NCI-H345 treated with DMSO at 0.1 percent for 48 hours (cell line): ENCODE data around the gene RUFY2.
"Not testable (repeated sequence)": the region's sequence is repeated elsewhere in the genome, so short reads cannot be mapped to it uniquely, and the experiment has no call there.

ENCODE experiments used
- DNase-seq: peaks from one replicate; lab custom pipeline; 2025; ENCODE audit not compliant: unreplicated experiment; lab: John Stamatoyannopoulos, UW

Gene RUFY2

DNA sequence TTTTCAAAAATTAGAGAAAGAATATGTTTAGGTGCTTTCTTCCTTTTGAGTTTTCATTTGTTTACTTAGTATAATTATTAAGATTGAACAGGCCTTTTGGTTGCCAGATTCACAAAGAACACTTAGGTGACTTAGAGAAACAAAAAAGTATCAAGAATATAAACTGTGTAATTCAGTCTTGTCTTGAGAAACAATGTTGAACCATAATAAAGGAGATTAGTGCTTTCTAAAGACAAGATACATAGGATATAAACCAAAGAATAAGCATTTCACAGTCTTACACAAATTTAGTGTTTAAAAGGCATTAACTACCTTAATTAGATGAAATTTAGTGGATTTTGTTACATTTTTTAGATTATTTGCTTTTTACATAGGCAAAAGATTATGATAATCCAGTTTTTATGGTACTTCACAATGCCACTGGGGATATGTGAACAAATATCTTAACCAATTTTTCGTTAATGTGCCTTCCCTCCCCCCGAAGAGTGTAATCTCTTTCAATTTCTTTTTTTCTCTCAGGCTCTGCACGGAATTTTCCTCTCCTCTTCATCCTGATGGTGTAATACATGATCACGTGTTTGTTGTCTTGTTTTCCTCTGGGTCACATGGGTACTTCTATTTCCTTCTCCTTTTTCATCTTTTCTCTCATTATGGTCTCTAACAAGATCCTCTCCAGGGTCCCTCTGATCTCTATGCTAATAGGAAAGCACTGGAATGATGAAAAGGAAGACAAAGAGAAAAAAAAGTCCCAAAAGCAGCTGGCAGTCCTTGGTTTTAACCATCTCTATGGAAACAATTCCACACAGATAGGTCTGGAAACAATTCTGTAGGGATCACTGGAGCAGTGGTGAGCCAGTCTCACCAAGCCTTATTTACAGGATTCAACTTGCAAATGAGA, 78.9 kb downstream of the RUFY2 start:
- no peak for DNase-seq

DNA sequence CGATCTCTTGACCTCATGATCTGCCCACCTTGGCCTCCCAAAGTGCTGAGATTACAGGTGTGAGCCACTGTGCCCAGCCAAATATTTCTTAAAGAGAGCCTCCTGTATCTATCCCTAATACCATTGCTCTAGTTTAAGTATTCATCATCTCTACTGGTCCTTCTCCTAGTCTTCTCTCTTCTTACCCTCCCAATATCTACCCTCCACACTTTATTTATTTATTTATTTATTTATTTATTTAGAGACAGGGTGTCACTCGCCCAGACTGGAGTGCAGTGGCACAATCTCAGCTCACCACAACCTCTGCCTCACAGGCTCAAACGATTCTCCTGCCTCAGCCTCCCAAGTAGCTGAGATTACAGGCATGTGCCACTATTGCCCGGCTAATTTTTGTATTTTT, 82.7 kb downstream of the RUFY2 start:
- not testable (repeated sequence) for DNase-seq

DNA sequence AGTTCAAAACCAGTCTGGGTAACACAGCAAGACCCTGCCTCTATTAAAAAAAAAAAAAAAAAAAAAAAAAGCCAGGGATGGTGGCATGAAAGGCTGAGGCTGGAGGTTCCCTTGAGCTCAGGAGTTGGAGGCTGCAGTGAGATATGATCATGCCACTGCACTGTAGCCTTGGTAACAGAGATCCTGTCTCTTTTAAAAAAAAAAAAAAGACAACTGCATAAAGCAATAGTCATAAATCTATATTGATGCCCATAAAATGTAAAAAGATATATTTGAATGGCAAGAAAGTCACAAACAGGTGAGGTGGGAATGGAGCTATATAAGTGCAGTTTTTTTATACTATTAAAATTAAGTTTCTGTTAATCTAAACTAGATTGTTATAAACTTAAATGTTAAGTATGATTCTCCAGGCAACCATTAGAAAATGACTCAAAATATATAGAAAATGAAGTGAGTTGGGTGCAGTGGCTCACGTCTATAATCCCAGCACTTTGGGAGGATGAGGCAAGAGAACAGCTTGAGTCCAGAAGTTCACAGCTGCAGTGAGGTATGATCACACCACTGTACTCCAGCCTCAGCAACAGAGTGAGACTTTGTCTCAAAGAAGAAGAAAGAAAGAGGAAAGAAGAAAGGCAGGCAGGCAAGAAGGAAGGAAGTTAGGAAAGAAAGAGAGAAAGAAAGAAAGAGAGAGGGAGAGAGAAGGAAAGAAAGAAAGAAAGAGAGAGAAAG, 88.6 kb downstream of the RUFY2 start:
- DNase-seq = no peak

DNA sequence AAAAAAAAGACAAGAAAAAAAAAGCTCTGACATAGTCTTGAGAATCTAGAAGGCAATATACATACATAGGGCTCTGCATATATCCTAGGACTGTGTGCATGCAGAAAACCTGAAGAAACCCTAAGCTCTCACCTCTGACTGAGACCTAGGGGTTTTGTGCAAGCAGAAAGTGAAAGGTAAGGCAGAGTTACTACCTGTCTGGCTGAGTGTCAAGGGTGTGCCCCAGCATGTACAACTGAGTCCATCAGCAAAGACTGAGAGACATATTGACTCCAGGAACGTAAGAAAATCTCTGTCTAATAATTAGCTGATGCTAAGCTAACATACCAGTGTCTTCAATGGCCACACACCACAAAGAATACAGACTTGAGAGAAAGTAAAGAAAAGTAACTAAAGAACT, 91.5 kb downstream of the RUFY2 start:
- no peak for DNase-seq

DNA sequence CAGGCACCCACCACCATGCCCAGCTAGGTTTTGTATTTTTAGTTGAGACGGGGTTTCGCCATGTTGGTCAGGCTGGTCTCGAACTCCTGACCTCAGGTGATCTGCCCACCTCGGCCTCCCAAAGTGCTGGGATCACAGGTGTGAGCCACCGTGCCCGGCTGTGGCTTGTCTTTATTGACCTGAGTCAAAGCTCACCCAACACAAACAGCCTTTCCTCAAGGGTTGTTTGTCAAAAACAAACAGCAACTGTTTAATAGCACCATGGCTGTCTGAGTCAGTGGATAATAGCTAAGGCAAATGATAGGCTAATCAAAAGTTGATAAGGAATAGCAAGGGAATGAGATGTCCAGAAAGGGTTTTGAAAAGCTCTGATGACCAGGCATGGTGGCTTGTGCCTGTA, 92.1 kb downstream of the RUFY2 start:
- not testable (repeated sequence) for DNase-seq

DNA sequence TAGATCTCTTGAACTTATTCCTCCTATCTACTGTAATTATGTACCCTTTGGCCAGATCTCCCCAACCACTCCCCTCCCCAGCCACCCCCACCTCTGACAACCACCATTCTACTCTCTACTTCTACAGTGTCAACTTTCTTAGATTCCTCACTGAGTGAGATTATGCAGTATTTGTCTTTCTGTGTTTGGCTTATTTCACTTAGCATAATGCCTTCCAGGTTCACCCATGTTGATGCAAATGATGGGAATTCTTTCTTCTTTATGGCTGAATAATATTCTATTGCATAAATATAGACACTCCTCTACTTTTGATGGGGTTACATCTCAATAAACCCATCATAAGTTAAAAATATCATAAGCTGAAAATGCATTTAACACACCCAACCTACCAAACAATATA, 96.5 kb downstream of the RUFY2 start:
- DNase-seq = no peak

DNA sequence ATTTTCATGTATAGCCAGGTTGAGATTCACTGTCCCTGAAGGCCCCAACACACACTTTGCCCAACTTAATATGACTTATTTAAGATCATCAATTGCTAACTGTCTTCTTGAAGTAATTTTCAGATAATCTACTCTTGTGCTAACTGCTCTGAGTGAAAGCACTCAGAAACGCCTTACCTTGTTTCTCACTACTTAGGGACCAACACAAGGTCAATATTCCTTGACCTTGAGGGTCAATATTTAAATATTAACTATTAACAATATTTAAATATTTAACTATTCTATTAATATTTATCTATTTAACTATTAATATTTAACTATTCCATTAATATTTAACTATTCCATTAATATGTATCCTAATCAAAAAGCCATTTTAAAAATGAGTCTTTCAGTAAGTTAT, 101.2 kb downstream of the RUFY2 start:
- DNase-seq = no peak

DNA sequence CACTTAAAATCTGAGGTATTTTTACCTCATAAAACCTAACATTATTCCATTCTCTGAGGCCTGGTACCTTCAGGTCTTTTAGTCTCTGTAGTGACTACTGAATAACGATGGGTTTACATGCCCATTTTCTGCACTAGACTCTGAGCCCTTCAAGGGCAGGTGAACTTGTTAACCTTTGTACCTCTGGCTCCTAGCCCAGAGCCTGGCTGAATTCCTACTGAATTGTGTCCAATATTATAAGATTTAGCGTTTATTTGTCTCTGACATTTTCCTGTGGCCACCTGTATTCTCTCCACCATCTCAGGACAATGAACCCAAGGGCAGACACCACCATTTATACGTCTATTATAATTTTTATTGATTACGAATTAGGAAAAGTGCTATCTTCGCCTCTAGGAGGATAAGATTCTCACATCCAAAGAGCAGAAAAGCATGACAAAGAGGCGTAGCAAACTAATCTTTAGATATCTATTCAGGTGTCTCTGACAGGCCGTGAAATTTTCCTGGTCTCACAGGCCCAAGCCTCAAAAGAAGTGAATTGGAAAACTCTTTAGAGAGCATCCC, 103.1 kb downstream of the RUFY2 start:
- no peak for DNase-seq

DNA sequence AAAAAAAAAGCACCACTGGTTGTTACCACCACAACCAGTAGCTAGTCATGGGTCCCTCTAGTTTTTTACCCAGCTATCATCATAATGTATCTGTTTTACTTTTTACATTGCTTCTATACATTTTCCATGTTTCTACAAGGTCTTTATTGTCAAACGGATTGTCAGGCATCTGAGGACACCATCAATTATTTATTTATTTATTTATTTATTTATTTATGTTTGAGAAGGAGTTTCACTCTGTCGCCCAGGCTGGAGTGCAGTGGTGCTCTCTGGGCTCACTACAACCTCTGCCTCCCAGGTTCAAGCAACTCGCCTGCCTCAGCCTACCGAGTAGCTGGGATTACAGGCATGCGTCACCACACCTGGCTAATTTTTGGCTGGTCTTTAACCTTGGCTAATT, 104.2 kb downstream of the RUFY2 start:
- no peak for DNase-seq

DNA sequence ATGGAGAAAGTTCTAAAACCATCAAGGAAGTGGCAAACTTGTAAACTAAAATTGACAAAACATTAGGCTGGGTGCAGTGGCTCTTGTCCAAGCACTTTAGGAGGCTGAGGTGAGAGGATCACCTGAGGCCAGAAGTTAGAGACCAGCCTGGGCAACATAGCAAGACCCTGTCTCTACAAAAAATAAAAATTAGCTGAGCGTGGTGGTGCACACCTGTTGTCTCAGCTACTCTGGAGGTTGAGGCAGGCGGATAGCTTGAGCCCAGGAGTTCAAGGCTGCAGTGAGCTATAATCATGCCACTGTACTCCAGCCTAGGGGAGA, 104.6 kb downstream of the RUFY2 start:
- no peak for DNase-seq

DNA sequence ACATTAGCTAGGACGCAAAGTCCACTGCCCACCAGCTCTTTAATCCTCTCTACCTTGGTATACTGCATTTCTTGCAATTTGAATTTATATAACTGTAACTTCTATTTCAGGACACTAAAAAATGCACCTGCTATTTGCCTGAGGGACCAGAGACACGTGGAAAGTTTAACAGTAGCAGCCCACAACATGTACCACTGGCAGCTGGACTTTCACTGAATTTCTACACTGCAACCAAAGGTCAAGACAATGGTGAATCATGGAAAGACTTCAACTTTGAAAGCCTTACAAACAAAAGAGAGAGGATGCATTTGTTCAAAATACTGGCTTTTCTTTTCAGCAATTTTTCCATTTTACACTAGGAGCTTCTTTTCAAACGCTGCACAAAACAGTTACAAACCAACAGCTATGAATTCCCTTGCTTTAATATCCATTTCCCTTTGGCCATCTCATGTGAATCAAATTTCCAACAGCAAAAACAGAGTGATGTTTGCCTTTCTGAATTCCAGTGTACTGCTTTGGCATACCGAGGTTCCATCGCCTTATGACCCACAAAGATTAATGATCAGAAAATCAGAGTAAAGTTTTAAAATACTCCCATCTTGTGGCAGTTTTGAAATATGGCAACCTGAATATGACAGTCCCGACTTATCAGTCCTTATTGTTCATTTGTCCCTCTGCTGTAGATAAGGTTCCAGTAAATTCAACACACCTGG, 105.1 kb downstream of the RUFY2 start:
- DNase-seq = peak; percentile 41

DNA sequence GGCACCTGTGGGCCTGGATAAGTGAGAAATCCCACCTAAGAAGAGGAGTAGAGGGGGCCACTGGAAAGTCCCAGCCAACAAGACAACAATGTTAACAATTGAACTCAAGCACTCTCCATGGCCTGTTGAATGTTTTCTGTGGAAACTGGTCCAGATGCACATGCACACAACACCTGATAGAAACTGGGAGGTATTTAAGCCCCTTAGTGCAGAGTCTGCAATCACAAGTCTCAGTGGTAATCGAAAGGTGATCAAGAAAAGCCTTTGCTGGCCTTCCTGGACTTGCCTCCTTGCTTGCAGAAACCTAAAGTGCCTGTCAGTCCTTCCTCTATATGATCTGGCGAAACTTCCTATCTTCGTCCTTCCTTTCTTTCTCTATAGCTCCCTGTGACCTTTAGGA, 105.8 kb downstream of the RUFY2 start:
- no peak for DNase-seq

DNA sequence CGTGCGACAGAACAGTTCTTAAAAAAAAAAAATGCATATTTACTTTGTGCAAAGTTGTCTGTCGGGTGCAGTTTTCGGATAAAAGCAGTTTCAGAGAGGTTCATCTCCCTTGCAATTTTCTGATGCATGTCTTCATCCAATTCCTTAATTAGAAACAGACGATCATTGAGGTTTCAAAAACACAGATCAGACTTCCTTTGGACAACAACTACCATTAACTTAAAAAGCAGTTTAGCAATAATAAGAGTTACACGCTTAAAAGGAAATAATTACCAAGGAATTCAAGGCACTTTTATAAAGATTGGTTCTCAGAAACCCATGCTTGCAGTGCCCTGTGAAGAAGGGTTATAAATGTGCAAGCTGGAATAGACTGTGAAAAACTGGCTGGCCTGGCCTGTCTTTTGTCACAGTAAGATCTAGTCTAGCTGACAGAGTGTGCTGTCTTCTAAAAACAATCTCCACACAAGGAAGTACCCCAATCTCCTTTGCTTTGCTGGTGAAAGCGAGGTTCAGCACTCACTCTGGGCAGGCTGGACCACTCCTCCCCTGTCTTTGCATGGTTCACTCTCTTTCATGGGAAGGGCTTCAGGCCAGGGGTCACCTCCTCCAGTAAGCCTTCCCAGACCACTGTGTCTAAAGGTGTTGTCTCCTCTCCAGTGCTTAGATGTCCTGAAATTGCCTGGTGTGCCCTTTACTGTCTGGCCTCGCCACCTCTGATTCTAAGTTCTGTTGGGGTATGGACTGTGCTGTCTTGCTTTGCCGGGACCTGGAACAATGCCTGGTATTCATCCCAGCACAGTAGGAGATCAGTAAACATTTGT, 110.0 kb downstream of the RUFY2 start:
- DNase-seq = no peak
